ENCODE results near the gene NEDD4. TPM values are rescaled to one million over a fixed set of nuclear protein-coding genes. Genes with fewer than 3 reads are reported as not detected.
"Not testable (repeated sequence)": the region's sequence is repeated elsewhere in the genome, so short reads cannot be mapped to it uniquely, and the experiment has no call there.

NEDD4 gene
- polyA plus RNA-seq, 1 donor from 2014 or later, result 1.6 TPM

- H3K9me2 ChIP-seq (ENCODE audit: insufficient read depth, low read length), result no peaks in the 10 kb centered on the region
- H3K27me3 ChIP-seq (ENCODE audit: insufficient read depth, low read depth, low read length), result no peaks in the 10 kb centered on the region
- H3K9ac ChIP-seq (ENCODE audit: low read length), result no peak overlapping the region
- no peaks in the 10 kb centered on the region for H4K20me1 ChIP-seq (ENCODE audit: insufficient read depth)
- no peak overlapping the region for H3K4me3 ChIP-seq (ENCODE audit: low read length)
- TF ChIP-seq EZH2 (IDR thresholded peaks at IDR 0.05; ENCODE audit: borderline replicate concordance, insufficient read depth, low read length, poor library complexity, severe bottlenecking) (no peak), EP300 (conservative IDR thresholded peaks at IDR 0.05; ENCODE audit: poor library complexity, severe bottlenecking) (no peak), RAD21 (conservative IDR thresholded peaks at IDR 0.05) (no peak), MXI1 (conservative IDR thresholded peaks at IDR 0.05; ENCODE audit: poor library complexity, severe bottlenecking) (no peak), TAF1 (IDR thresholded peaks at IDR 0.05; ENCODE audit: low read depth) (no peak), CTCF (IDR thresholded peaks at IDR 0.05; ENCODE audit: poor library complexity, severe bottlenecking) (no peak), POLR2AphosphoS5 (IDR thresholded peaks at IDR 0.05) (no peak), SMC3 (conservative IDR thresholded peaks at IDR 0.05; ENCODE audit: poor library complexity) (no peak), REST (IDR thresholded peaks at IDR 0.05; ENCODE audit: borderline replicate concordance) (no peak)
- no peaks in the 10 kb centered on the region for H3F3A ChIP-seq (ENCODE audit: insufficient read depth, low read length, poor library complexity, severe bottlenecking)
- H3K4me2 ChIP-seq (ENCODE audit: low read length), result no peak overlapping the region
- H3K9me3 ChIP-seq (ENCODE audit: low read length), result no peaks in the 10 kb centered on the region
- no peaks in the 10 kb centered on the region for H3K36me3 ChIP-seq (ENCODE audit: insufficient read depth, low read length)
- H2AFZ ChIP-seq (ENCODE audit: low read depth, low read length), result no peak overlapping the region
- no peak overlapping the region for H3K27ac ChIP-seq (ENCODE audit: low read length)
- no peaks in the 10 kb centered on the region for H3K79me2 ChIP-seq (replicated peaks; ENCODE audit: insufficient read depth, low read length)
Observed at GRCh38 chr15:56031402-56031801, 38.0 kb upstream of the NEDD4 start.

- H3K27ac ChIP-seq (ENCODE audit: low read length), result no peak overlapping the region
- H3K27me3 ChIP-seq (ENCODE audit: insufficient read depth, low read depth, low read length), result no peaks in the 10 kb centered on the region
- no peaks in the 10 kb centered on the region for H3K9me3 ChIP-seq (ENCODE audit: low read length)
- H3K4me3 ChIP-seq (ENCODE audit: low read length), result no peak overlapping the region
- H4K20me1 ChIP-seq (ENCODE audit: insufficient read depth), result no peaks in the 10 kb centered on the region
- no peak overlapping the region for H2AFZ ChIP-seq (ENCODE audit: low read depth, low read length)
- TF ChIP-seq RAD21 (conservative IDR thresholded peaks at IDR 0.05), result no peak
- TF ChIP-seq EP300 (conservative IDR thresholded peaks at IDR 0.05; ENCODE audit: poor library complexity, severe bottlenecking), result no peak
- no peak for TF ChIP-seq EZH2 (IDR thresholded peaks at IDR 0.05; ENCODE audit: borderline replicate concordance, insufficient read depth, low read length, poor library complexity, severe bottlenecking)
- TF ChIP-seq SMC3 (conservative IDR thresholded peaks at IDR 0.05; ENCODE audit: poor library complexity), result no peak
- no peak for TF ChIP-seq TAF1 (IDR thresholded peaks at IDR 0.05; ENCODE audit: low read depth)
- no peak for TF ChIP-seq REST (IDR thresholded peaks at IDR 0.05; ENCODE audit: borderline replicate concordance)
- TF ChIP-seq CTCF (IDR thresholded peaks at IDR 0.05; ENCODE audit: poor library complexity, severe bottlenecking), result no peak
- no peak for TF ChIP-seq MXI1 (conservative IDR thresholded peaks at IDR 0.05; ENCODE audit: poor library complexity, severe bottlenecking)
- no peak for TF ChIP-seq POLR2AphosphoS5 (IDR thresholded peaks at IDR 0.05)
- no peak overlapping the region for H3K4me2 ChIP-seq (ENCODE audit: low read length)
- no peaks in the 10 kb centered on the region for H3K9me2 ChIP-seq (ENCODE audit: insufficient read depth, low read length)
- no peaks in the 10 kb centered on the region for H3F3A ChIP-seq (ENCODE audit: insufficient read depth, low read length, poor library complexity, severe bottlenecking)
- no peaks in the 10 kb centered on the region for H3K79me2 ChIP-seq (replicated peaks; ENCODE audit: insufficient read depth, low read length)
- no peak overlapping the region for H3K9ac ChIP-seq (ENCODE audit: low read length)
- H3K36me3 ChIP-seq (ENCODE audit: insufficient read depth, low read length), result no peaks in the 10 kb centered on the region
Observed at GRCh38 chr15:56028430-56028829, 35.0 kb upstream of the NEDD4 start.

- not testable (repeated sequence) for H3K79me2 ChIP-seq (replicated peaks; ENCODE audit: insufficient read depth, low read length); H3K9me2 ChIP-seq (ENCODE audit: insufficient read depth, low read length); H3K4me2 ChIP-seq (ENCODE audit: low read length); H3K27ac ChIP-seq (ENCODE audit: low read length); H3K36me3 ChIP-seq (ENCODE audit: insufficient read depth, low read length); H2AFZ ChIP-seq (ENCODE audit: low read depth, low read length); H4K20me1 ChIP-seq (ENCODE audit: insufficient read depth); H3F3A ChIP-seq (ENCODE audit: insufficient read depth, low read length, poor library complexity, severe bottlenecking); H3K4me3 ChIP-seq (ENCODE audit: low read length); H3K27me3 ChIP-seq (ENCODE audit: insufficient read depth, low read depth, low read length); H3K9ac ChIP-seq (ENCODE audit: low read length); H3K9me3 ChIP-seq (ENCODE audit: low read length)
Observed at GRCh38 chr15:56023160-56023559, 29.7 kb upstream of the NEDD4 start.

Data from neural cell (in vitro differentiated cells).